IMR-90 (cell line): Measurements from ENCODE around the gene RAB11A. TPM values are rescaled to one million over a fixed set of nuclear protein-coding genes. Genes with fewer than 3 reads are reported as not detected.

Source experiments
- ATAC-seq: fragments of 200-7000 bp; cut with Tn5 transposase; 2 replicates; pipeline ENCODE4 v1.9.1; 2020; ENCODE audit warnings: low read depth, mild to moderate bottlenecking, moderate library complexity
- BruUV-seq: library from RNA; stranded (reverse); fragments of 400-500 nt; replicated peaks from 2 replicates; lab custom pipeline; 2021; lab: Mats Ljungman, UMichigan
- CTCF ChIA-PET: fragments of 300-600 bp; formaldehyde crosslinking; extraction: SDS; loops from one replicate; lab custom pipeline; 2021; ENCODE audit warnings: antibody characterized with exemption; lab: Yijun Ruan, JAX
- POLR2A ChIA-PET: fragments of 300-600 bp; sonication (Branson Sonifier 250); formaldehyde crosslinking; loops from one replicate; lab custom pipeline; 2022; ENCODE audit warnings: antibody characterized with exemption; ENCODE audit not compliant: unreplicated experiment; lab: Charles Lee
- DNase-seq: peaks from one replicate; pipeline ENCODE4 v3.0.0; 2013
- H2AFZ ChIP-seq: replicated peaks from 2 replicates; pipeline ENCODE3; 2013; ENCODE audit warnings: low read length, mild to moderate bottlenecking; ENCODE audit not compliant: poor library complexity
- H2AK5ac ChIP-seq: 2 replicates; pipeline ENCODE4 v1.6.1; 2013; ENCODE audit warnings: low read depth, low read length, inconsistent platforms
- H2AK9ac ChIP-seq: replicated peaks from 2 replicates; pipeline ENCODE3; 2013; ENCODE audit warnings: mild to moderate bottlenecking, low read depth, low read length, moderate library complexity; ENCODE audit not compliant: poor library complexity
- H2BK120ac ChIP-seq: 2 replicates; pipeline ENCODE4 v1.6.1; 2013; ENCODE audit warnings: low read depth, low read length, inconsistent platforms
- H2BK15ac ChIP-seq: 3 replicates; pipeline ENCODE4 v1.6.1; 2013; ENCODE audit warnings: low read depth, low read length, inconsistent platforms
- H2BK20ac ChIP-seq: 2 replicates; pipeline ENCODE4 v1.6.1; 2013; ENCODE audit warnings: low read depth, mild to moderate bottlenecking, inconsistent platforms, low read length, moderate library complexity
- H2BK5ac ChIP-seq: 2 replicates; pipeline ENCODE4 v1.6.1; 2013; ENCODE audit warnings: mild to moderate bottlenecking, low read depth, low read length, inconsistent platforms; ENCODE audit not compliant: poor library complexity, severe bottlenecking
- H3K14ac ChIP-seq: replicated peaks from 2 replicates; pipeline ENCODE4 v1.6.1; 2013; ENCODE audit warnings: low read depth, low read length, inconsistent platforms
- H3K18ac ChIP-seq: 2 replicates; pipeline ENCODE4 v1.6.1; 2013; ENCODE audit warnings: low read depth, low read length, control low read depth
- H3K23ac ChIP-seq: 2 replicates; pipeline ENCODE4 v1.6.1; 2013; ENCODE audit warnings: low read depth, low read length, inconsistent platforms
- H3K27ac ChIP-seq: 2 replicates; pipeline ENCODE4 v1.5.1; 2013; ENCODE audit warnings: mild to moderate bottlenecking, control low read depth, low read length; ENCODE audit not compliant: insufficient read depth
- H3K27me3 ChIP-seq: 2 replicates; pipeline ENCODE4 v1.6.1; 2013; ENCODE audit warnings: low read length; ENCODE audit not compliant: control insufficient read depth, insufficient read depth
- H3K36me3 ChIP-seq: 2 replicates; pipeline ENCODE4 v1.6.1; 2013; ENCODE audit warnings: low read length, mixed read lengths; ENCODE audit not compliant: control insufficient read depth, insufficient read depth
- H3K4ac ChIP-seq: 2 replicates; pipeline ENCODE4 v1.6.1; 2013; ENCODE audit warnings: low read depth, low read length, inconsistent platforms
- H3K4me1 ChIP-seq: 2 replicates; pipeline ENCODE4 v1.6.1; 2013; ENCODE audit warnings: low read length, mixed read lengths; ENCODE audit not compliant: control insufficient read depth, insufficient read depth
- H3K4me2 ChIP-seq: 2 replicates; pipeline ENCODE4 v1.6.1; 2013; ENCODE audit warnings: low read depth, mild to moderate bottlenecking, control low read depth, low read length, moderate library complexity
- H3K4me3 ChIP-seq: 2 replicates; pipeline ENCODE4 v1.5.1; 2013; ENCODE audit warnings: low read depth, mild to moderate bottlenecking, control low read depth, low read length, moderate library complexity; ENCODE audit not compliant: insufficient read depth
- H3K56ac ChIP-seq: 2 replicates; pipeline ENCODE4 v1.6.1; 2013; ENCODE audit warnings: low read length, inconsistent platforms; ENCODE audit not compliant: insufficient read depth; ENCODE audit errors: extremely low read depth
- H3K79me1 ChIP-seq, 2 experiments: 2 replicates each; pipeline ENCODE4 v1.6.1; 2013; ENCODE audit warnings: low read length in 2 of 2, inconsistent platforms in 1 of 2, low read depth in 1 of 2
- H3K9ac ChIP-seq: 2 replicates; pipeline ENCODE4 v1.6.1; 2013; ENCODE audit warnings: low read depth, low read length, control low read depth
- H3K9me1 ChIP-seq: 2 replicates; pipeline ENCODE4 v1.6.1; 2013; ENCODE audit warnings: low read length, inconsistent platforms; ENCODE audit not compliant: insufficient read depth
- H3K9me3 ChIP-seq: 2 replicates; pipeline ENCODE4 v1.6.1; 2013; ENCODE audit warnings: low read length; ENCODE audit not compliant: control insufficient read depth, insufficient read depth
- H4K20me1 ChIP-seq: 2 replicates; pipeline ENCODE4 v1.6.1; 2013; ENCODE audit warnings: low read length, inconsistent platforms; ENCODE audit not compliant: insufficient read depth
- H4K5ac ChIP-seq: 2 replicates; pipeline ENCODE4 v1.6.1; 2013; ENCODE audit warnings: mild to moderate bottlenecking, low read depth, low read length, control low read depth
- H4K8ac ChIP-seq, 2 experiments: 2 replicates each; pipeline ENCODE4 v1.6.1; 2013; ENCODE audit warnings: low read depth in 2 of 2, low read length in 2 of 2, control low read depth in 1 of 2, inconsistent platforms in 1 of 2
- H4K91ac ChIP-seq: 2 replicates; pipeline ENCODE4 v1.6.1; 2013; ENCODE audit warnings: low read depth, low read length, inconsistent platforms; ENCODE audit not compliant: insufficient read depth
- BHLHE40 ChIP-seq: fragments of 150-350 bp; IDR thresholded peaks from 2 replicates; pipeline ENCODE4 v1.6.1; 2016; ENCODE audit warnings: mild to moderate bottlenecking, low read depth, low read length
- CEBPB ChIP-seq: IDR thresholded peaks from 2 replicates; pipeline ENCODE4 v1.6.1; 2012; ENCODE audit warnings: low read depth, low read length, improper control_type of control experiment
- CHD1 ChIP-seq: IDR thresholded peaks from 2 replicates; pipeline ENCODE4 v1.6.1; 2012; ENCODE audit warnings: low read depth, low read length, improper control_type of control experiment
- FOS ChIP-seq: fragments of 150-350 bp; IDR thresholded peaks from 2 replicates; pipeline ENCODE4 v1.6.1; 2016; ENCODE audit warnings: low read depth, low read length
- MAZ ChIP-seq: IDR thresholded peaks from 2 replicates; pipeline ENCODE4 v1.6.1; 2012; ENCODE audit warnings: low read depth, mild to moderate bottlenecking, low read length, improper control_type of control experiment, moderate library complexity, borderline replicate concordance
- MXI1 ChIP-seq: IDR thresholded peaks from 2 replicates; pipeline ENCODE4 v1.6.1; 2012; ENCODE audit warnings: low read depth, mild to moderate bottlenecking, low read length, moderate library complexity, borderline replicate concordance
- NFE2L2 ChIP-seq: fragments of 150-350 bp; IDR thresholded peaks from 2 replicates; pipeline ENCODE4 v1.6.1; 2016; ENCODE audit warnings: low read depth, mild to moderate bottlenecking, low read length
- POLR2A ChIP-seq: IDR thresholded peaks from 2 replicates; pipeline ENCODE4 v1.6.1; 2012; ENCODE audit warnings: mild to moderate bottlenecking, low read depth, low read length
- RAD21 ChIP-seq: IDR thresholded peaks from 2 replicates; pipeline ENCODE4 v1.6.1; 2012; ENCODE audit warnings: low read length, improper control_type of control experiment
- RCOR1 ChIP-seq: IDR thresholded peaks from 2 replicates; pipeline ENCODE4 v1.6.1; 2012; ENCODE audit warnings: mild to moderate bottlenecking, low read length, improper control_type of control experiment; ENCODE audit not compliant: insufficient replicate concordance
- RFX5 ChIP-seq: IDR thresholded peaks from 2 replicates; pipeline ENCODE4 v1.8.0; 2012; ENCODE audit warnings: low read depth, mild to moderate bottlenecking, low read length, moderate library complexity
- WGBS, 2 experiments: methylation state at CpG; one replicate each; pipeline versions ENCODE4 v1.1.5 to v1.1.7; 2013; ENCODE audit warnings: missing lambda C conversion rate in 2 of 2; ENCODE audit not compliant: insufficient read length in 1 of 2; ENCODE audit errors: extremely low coverage in 2 of 2; 5-methylcytosine and 5-hydroxymethylcytosine counted together
- dilution Hi-C: fragments of 300-500 bp; cut with HindIII; formaldehyde crosslinking; loops from one replicate; pipeline ENCODE4 v1.14.3; 2018; ENCODE audit warnings: low sequenced_read_pairs; ENCODE audit not compliant: unreplicated experiment
- in situ Hi-C: fragments of 300-500 bp; cut with MboI; formaldehyde crosslinking; loops from 3 replicates; pipeline ENCODE4 v1.14.3; 2019; ENCODE audit warnings: low sequenced_read_pairs, inconsistent platforms, mixed read lengths
- intact Hi-C: fragments of 100-400 bp; cut with micrococcal nuclease; formaldehyde crosslinking; loops from 2 replicates; pipeline ENCODE4 v1.10.0; 2022
- polyA plus RNA-seq, 3 experiments: library from polyadenylated mRNA; depleted of rRNA; stranded (reverse); fragments of >200 nt; gene quantifications; 2 replicates each; pipeline ENCODE4 v1.2.3, GENCODE V29; 2012; ENCODE audit warnings: low replicate concordance in 1 of 3
- total RNA-seq: library from RNA; depleted of rRNA; stranded (reverse); fragments of >200 nt; gene quantifications from 2 replicates; pipeline ENCODE4 v1.2.3, GENCODE V29; 2012
- TF ChIP-seq, protein P1 (sequence below): fragments of 150-350 bp; IDR thresholded peaks from 2 replicates; pipeline ENCODE4 v1.6.1; 2016; ENCODE audit warnings: low read depth, mild to moderate bottlenecking, low read length, moderate library complexity, borderline replicate concordance
- TF ChIP-seq, protein P2 (sequence below): conservative IDR thresholded peaks from 2 replicates; pipeline ENCODE4 v1.5.1; 2012; ENCODE audit warnings: mild to moderate bottlenecking, low read depth, low read length, improper control_type of control experiment

Gene RAB11A
- total and polyA plus RNA-seq, 2 of the 4 experiments (the other 2 are of a cell fraction), result 341 to 462 TPM

DNA sequence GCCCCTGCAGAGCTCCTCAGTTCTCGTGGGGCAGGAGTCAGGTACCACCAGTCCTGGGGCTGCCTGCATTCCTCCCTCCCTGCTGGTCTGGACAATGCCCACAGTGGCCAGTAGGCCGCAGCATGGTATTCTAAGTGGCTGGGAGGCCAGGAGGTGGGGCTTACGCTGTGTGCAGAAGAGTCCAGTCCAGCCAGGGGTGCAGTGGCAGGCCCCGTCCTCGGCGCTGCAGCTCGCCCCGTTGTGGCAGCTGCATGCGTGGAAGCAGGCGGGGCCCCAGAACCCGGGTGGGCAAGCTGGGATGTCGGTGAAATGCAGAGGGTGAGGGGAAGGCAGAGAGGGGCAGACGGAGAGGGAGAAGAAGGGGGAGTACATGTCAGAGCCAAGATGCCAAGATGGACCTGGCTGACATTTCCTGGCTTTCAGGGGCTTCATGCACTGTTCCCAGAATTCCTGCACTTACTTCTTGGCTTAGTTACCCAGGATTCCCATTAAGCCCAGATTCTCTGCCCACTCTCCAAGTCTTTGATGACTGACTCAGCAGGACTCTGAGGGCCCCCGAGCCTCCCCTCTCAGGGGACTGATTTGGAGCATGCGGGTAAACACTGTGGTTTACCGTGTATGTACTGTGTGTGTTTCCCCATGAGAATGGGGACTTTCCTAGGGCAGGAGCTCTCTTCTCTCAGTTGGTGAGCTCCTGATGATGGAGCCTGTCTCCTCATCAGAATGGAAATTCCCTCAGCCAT, 47.5 kb downstream of the RAB11A start (continued):
- TF ChIP-seq NFE2L2, result peak; percentile 37; the same call in 1 of the 2 replicates
- no peak for TF ChIP-seq RCOR1

DNA sequence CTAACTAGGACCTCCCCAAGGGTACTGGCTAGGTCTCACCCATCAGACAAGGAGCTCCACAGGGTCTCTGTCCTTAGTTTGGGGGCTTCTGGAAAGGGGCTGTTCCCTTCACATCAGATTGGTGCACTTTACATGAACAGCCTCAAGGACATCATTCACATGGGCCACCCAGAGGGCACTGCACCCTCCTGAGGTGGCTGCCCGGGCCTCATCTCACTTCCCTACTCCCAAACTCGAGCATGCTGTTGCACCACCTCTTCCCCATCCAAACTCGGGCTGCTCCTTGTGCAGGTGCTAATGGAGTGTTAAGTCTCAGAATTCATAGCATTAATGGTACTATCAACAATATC, 48.1 kb downstream of the RAB11A start:
- Histone ChIP-seq H4K8ac (no peak overlapping the region), H3K4me2 (no peak overlapping the region), H4K20me1 (peaks cover 9% of the 10 kb centered on the region; the same call in 1 of the 2 replicates), H2AK5ac (no peak overlapping the region), H2BK5ac (no peak overlapping the region), H2AFZ (no peak overlapping the region), H2BK15ac (no peak overlapping the region), H3K4ac (no peak overlapping the region), H3K9ac (no peak overlapping the region), H3K9me1 (peaks cover 3% of the 10 kb centered on the region; the same call in 1 of the 2 replicates), H2BK20ac (no peak overlapping the region), H3K27me3 (no peaks in the 10 kb centered on the region), H4K5ac (no peak overlapping the region), H3K36me3 (no peaks in the 10 kb centered on the region), H3K4me1 (peaks cover 5% of the 10 kb centered on the region; the same call in 1 of the 2 replicates), H3K79me1 (no peaks in the 10 kb centered on the region), H3K14ac (no peak overlapping the region), H2BK120ac (no peak overlapping the region), H3K56ac (no peak overlapping the region), H4K91ac (no peak overlapping the region), H3K4me3 (no peak overlapping the region), H2AK9ac (peak overlapping the region; percentile 23), H3K9me3 (no peaks in the 10 kb centered on the region), H3K23ac (no peak overlapping the region), H3K18ac (no peak overlapping the region), H3K27ac (no peak overlapping the region)
- POLR2A ChIA-PET, result no interaction called here
- DNase-seq, result no peak
- in situ Hi-C loops (loop anchor here (25.0 kb wide), 1 partner anchor 570 kb away; the partner anchor contains the start of gene SNAPC5), dilution Hi-C loops (no loop called here), intact Hi-C loops (loop anchor here (2.0 kb wide), 1 partner anchor 371 kb away; no protein-coding TSS in a partner anchor)
- CTCF ChIA-PET, result no interaction called here
- no TSS peak for BruUV-seq
- no CpG with 5 or more reads among the region's 3 CpGs for WGBS, 2 experiments
- no peak for ATAC-seq
- TF ChIP-seq, protein P1, sequence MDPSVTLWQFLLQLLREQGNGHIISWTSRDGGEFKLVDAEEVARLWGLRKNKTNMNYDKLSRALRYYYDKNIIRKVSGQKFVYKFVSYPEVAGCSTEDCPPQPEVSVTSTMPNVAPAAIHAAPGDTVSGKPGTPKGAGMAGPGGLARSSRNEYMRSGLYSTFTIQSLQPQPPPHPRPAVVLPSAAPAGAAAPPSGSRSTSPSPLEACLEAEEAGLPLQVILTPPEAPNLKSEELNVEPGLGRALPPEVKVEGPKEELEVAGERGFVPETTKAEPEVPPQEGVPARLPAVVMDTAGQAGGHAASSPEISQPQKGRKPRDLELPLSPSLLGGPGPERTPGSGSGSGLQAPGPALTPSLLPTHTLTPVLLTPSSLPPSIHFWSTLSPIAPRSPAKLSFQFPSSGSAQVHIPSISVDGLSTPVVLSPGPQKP, result no peak
- no peak for TF ChIP-seq POLR2A
- no peak for TF ChIP-seq BHLHE40
- TF ChIP-seq, protein P2, sequence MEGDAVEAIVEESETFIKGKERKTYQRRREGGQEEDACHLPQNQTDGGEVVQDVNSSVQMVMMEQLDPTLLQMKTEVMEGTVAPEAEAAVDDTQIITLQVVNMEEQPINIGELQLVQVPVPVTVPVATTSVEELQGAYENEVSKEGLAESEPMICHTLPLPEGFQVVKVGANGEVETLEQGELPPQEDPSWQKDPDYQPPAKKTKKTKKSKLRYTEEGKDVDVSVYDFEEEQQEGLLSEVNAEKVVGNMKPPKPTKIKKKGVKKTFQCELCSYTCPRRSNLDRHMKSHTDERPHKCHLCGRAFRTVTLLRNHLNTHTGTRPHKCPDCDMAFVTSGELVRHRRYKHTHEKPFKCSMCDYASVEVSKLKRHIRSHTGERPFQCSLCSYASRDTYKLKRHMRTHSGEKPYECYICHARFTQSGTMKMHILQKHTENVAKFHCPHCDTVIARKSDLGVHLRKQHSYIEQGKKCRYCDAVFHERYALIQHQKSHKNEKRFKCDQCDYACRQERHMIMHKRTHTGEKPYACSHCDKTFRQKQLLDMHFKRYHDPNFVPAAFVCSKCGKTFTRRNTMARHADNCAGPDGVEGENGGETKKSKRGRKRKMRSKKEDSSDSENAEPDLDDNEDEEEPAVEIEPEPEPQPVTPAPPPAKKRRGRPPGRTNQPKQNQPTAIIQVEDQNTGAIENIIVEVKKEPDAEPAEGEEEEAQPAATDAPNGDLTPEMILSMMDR, result no peak
- no peak for TF ChIP-seq MXI1
- no peak for TF ChIP-seq FOS
- TF ChIP-seq CEBPB, result no peak
- no peak for TF ChIP-seq RAD21
- no peak for TF ChIP-seq NFE2L2
- no peak; the same call in 1 of the 2 replicates for TF ChIP-seq MAZ
- no peak for TF ChIP-seq CHD1
- TF ChIP-seq RFX5, result no peak
